ENCODE measurements around the gene CASP9.
"Not testable (repeated sequence)": the region's sequence is repeated elsewhere in the genome, so short reads cannot be mapped to it uniquely, and the experiment has no call there.

Gene CASP9

GRCh38 chr1:15466955-15467625 lies 56.9 kb downstream of the CASP9 start:
- DNase-seq, result not testable (repeated sequence)

DNA sequence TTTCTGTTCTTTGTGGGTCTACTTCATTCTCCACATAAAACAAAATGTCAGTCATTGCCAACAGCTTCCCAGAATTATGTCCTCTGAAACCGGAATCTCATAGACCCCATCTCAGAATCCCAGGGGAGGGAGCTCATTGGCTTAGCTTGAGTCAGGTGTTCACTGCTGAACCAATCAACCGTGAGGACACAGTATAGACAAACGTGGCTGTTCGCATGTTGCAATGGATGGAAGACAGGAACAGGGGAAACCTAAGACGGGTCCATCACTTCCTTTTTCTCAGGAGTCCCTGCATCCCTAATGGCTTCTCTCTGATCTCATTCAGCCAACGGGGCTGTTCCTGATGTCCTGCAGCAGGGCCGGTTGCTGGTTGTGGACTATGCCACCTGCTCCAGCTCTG lies 58.3 kb downstream of the CASP9 start:
- DNase-seq, result no peak

DNA sequence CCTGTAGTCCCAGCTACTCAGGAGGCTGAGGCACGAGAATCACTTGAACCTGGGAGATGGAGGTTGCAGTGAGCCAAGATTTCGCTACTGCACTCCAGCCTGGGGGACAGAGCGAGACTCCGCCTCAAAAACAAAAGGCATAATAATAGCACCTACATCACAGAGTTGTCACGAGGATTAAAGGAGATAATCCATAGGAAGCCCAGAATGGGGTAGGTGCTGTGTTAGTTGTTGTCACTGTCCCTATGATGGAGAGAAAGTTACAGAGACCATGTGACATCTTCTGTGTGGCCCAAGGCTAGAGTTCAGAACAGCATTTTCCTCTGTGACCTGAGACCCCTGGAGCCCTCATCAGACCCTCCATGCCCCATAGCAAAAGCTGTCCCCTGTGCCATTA lies 60.1 kb downstream of the CASP9 start:
- DNase-seq, result not testable (repeated sequence)

GRCh38 chr1:15463064-15463800 lies 60.8 kb downstream of the CASP9 start:
- DNase-seq, result not testable (repeated sequence)

DNA sequence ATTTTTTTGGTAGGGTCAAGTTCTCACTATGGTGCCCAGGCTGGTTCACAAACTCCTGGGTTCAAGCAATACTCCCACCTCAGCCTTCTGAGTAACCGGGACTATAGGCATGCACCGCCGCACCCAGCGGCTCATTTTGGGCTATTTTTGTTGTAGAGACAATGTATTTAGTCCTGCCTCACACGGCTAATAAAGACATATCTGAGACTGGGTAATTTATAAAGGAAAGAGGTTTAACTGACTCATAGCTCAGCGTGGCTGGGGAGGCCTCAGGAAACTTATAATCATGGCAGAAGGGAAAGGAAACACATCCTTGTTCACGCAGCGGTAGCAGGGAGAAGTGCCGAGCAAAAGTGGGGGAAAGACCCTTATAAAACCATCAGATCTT lies 63.3 kb downstream of the CASP9 start:
- DNase-seq, result no peak

DNA sequence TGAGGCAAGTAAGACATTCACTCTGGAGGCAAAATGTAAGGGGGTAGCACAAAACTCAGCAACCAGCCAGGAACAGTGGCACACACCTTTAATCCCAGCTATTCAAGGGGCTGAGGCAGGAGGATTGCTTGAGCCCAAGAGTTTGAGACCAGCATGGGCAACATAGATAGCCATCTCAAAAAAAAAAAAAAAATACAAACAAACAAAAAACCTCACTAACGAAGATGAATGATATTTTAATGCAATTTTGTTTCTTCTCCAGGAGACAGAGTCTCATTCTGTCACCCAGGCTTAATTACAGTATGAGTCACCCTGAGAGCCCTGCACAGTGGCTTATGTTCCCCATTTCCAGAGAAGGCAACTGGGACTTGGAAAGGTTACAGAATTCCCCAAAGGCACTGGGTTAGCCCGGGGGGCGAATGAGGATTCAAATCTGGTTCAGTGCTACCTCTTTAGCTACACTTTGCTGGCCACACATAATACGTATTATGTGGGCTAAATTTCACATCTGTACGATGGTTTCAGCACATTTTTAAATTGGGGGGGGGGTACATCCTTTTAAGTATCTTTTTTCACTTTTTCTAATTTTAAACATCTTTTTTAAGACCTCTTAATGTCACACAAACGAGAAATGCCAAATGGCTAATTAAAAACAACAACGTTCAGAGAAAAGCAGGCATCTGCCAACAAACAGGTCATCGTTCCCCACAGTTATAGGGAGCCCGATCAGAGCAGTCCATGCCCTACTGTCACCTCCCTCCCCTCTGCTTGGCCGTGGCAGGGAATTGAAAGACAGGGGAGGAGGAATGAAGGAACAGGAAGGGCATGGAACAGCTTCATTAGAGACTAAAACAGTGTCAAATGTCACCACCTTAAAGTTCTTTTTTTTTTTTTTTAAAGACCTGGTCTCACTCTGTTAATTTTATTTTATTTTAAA lies 64.0 kb downstream of the CASP9 start:
- no peak for DNase-seq

DNA sequence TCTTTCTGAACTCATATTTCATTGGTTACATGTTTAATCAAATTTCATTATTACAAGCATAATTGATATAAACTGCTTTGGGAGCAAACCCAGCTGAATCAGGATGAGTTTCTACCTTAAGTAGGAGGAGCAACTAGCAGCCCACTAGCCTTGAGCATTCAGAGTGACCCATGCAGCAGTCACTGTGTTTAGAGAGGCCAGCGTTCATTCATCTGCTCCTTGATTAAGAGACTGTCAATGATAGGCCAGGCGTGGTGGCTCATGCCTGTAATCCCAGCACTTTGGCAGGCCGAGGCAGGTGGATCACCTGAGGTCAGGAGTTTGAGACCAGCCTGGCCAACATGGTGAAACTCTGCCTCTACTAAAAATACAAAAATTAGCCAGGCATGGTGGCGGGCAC lies 65.6 kb downstream of the CASP9 start:
- DNase-seq, result not testable (repeated sequence)

GRCh38 chr1:15457585-15457984 lies 66.4 kb downstream of the CASP9 start:
- no peak for DNase-seq

DNA sequence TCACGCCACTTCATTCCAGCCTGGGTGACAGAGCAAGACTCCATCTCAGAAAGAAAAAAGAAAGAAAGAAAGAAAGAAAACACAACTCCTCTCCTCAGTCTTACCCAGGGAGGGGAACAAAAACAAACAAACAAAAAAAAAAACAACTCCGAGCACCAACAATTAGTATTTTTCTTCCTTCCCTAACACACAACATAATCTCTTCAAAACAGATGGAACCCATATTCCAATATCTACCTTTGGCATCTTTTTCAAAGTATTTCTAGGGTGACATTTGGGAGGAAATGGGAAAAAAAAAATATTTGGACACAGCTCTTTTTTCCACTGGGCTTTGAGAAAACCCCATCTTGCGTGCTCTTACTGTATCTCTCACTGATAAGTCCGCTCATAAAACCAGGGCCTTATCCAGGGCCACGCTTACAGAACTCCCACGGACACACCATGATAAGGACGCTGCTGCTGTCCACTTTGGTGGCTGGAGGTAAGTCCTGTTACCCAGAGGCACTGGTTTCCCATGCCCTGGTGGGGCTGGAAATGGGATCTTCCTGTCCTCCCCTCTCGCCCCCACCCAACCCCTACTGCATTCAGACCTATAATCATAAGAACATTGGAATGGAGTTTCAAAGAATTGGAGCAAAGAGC lies 67.6 kb downstream of the CASP9 start, which contains the start of gene CELA2A:
TSS of gene CELA2A (plus strand) at position 420 of the 642 bp plus-strand sequence. CDS start at position 442, 22 bp downstream.
- no peak for DNase-seq

DNA sequence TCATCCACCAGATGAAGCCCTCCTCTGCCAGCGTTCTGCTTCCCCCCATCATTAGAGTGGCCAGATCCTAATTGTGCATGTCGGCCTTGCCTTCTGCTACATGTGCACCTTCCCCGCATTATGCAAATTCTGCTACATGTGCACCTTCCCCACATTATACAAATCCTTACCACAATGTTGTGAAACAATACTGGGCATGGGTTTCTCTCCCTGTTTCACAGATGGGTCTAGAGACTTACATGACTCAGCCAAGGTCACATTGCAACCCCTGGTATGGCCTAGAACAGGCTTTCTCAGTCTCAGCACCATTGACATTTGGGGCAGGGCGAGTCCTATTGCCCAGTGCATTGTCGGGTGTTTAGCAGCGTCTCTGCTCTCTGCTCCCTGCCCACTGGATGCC lies 68.5 kb downstream of the CASP9 start:
- DNase-seq, result no peak

DNA sequence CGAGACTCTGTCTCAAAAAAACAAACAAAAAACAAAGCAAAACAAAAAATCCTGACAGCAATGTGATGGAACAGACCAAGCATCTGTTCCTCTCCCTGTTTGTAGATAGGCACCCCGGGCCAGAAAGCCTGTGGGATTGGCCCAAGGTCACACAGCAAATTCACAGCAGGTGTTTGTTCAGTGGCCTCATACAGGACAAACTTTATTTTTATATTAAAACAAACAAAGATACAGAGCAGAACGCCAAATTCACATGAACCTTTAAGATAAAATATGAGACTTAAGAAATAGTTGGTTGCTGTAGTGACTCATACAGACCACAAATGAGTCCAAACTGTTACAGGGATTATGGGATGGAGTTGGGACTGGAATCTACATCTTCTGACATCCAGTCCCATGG lies 69.8 kb downstream of the CASP9 start:
- no peak for DNase-seq

DNA sequence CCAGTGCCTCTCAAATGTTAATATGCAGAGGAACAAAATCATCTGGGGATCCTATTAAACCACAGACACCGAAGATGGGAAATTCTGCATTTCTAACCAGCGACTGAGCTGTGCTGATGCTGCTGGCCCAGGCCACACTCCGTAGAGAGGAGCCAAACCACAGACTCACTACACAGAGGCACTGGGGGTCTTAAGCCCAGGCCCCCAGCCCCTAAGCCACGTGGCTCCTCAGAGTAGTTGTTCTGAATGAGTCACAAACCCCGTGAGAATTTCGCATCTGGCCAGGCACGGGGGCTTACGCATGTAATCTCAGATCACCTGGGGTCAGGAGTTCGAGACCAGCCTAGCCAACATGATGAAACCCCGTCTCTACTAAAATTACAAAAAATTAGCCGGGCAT lies 70.3 kb downstream of the CASP9 start:
- no peak for DNase-seq

DNA sequence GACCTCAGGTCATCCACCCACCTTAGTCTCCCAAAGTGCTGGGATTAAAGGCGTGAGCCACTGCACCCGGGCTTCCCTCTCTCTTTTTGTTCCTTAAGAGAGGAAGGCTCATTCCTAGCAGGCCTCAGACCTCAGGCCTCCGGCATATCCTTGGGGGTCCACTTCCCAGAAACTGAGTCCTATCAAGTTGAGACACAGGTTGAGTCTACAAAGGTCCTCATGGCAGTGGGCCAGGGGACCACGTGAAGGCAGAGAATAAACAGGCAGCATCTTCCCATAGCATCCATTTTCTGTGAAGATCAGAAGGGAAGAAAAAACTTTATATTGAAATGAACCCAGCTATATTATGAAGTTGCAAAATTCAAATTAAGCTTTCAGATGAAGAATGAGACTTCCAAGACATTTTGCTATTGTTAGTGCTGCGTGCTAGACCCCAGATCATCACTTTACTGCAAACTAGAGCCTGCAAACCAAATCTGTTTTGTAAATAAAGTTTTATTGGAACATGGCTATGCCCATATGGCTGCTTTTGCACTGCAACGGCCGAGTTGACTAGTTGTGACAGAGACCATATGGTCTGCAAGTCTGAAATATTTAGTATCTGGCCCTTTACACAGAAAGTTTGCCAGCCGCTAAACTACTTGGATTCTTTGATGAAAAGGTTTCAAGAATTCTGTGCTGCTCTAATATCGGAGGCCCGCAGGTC lies 71.0 kb downstream of the CASP9 start:
- no peak for DNase-seq

DNA sequence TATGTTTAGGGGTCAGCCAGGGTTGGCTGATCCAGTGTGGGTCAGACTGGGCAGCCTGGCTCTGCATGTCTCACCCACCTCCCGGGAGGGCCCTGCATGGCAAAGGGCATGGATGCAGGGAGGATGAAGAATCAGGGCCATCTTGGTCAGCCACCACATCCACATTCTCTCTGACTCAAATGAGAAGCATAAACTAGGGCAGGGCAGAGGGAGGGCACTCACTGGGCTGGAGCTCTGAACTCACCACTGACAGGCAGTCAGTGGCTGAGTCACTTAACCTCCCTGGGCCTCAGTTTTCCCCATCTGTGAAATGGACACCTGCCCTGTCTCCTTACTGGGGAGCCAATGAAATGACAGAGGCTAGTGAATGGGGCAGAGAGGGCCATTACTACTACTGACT lies 71.8 kb downstream of the CASP9 start:
- no peak for DNase-seq

DNA sequence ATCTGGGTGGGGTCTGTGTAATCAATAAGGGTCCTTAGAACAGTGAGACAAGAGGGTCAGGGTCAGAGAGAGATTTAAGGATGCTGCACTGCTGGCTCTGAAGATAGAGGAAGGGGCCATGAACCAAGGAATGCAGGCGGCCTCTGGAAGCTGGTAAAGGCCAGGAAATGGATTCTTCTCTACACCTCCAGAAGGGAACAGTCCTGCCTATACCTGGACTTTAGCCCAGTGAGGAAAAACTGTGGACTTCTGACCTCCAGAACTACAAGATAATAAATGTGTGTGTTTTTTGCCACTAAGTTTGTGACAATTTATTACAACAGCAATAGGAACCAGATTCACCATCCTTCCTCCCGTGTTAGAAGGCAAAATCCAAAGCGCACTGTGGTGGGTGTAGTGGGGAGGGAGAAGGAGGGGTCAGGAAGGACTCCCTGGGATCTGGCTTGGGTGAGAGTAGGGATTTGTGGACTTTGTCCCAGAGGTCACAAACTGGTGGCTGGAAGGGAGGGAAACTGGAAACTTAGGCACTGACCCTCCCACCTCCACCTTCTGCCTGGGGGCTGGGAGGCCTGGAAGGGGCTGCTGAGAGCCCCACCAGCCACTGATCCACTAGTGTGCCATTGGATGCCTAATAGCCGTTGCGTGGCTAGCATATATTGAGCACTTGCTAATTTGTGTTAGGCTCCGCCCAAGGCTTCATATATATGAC lies 72.8 kb downstream of the CASP9 start:
- no peak for DNase-seq

DNA sequence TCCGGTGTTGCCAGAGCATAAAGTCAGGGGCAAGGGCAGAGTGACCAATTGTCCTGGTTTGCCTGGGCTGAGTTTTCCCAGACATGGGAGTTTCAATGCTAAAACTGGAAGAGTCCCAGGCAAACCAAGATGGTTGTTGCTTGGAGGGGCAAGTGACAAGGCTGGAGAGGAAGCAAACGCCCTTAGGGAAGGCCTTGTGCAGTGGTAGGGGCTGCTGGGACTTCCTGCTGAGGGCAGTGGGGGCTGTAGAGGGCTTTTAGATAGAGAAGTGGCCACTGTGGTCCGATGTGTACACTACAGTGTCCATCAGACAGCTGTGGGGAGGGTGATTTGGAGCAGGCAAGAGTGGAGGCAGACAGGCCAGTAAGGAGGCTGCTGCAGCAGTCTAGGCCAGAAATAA lies 74.4 kb downstream of the CASP9 start:
- no peak for DNase-seq

DNA sequence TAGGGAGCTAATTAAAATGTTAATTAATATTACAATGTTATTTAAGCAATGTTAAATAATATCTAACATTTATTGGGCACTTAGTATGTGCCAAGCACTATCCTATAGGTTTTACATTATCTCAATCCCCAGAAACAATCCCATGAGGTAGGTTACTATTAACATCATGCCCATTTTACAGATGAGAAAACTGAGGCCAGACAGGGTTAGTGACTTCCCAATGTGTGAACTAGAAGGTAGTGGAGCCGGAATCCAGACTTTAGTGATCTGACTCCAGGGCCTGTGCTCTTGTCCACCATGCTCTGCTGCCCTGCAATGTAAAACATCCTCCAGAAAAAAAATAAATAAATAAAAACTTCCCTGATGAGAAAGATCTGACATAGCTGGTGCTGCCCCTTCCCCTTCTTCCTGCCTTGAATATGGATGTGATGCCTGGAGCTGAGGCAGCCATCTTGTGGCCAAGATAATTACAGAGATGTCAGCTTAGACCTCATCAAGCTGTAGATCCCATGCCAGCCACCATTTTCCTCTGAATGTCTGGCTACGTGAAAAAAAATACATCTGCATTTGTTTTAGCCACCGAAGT lies 75.0 kb downstream of the CASP9 start:
- no peak for DNase-seq

- DNase-seq, result no peak
Measured at GRCh38 chr1:15446212-15446611, 77.8 kb downstream of the CASP9 start.

DNA sequence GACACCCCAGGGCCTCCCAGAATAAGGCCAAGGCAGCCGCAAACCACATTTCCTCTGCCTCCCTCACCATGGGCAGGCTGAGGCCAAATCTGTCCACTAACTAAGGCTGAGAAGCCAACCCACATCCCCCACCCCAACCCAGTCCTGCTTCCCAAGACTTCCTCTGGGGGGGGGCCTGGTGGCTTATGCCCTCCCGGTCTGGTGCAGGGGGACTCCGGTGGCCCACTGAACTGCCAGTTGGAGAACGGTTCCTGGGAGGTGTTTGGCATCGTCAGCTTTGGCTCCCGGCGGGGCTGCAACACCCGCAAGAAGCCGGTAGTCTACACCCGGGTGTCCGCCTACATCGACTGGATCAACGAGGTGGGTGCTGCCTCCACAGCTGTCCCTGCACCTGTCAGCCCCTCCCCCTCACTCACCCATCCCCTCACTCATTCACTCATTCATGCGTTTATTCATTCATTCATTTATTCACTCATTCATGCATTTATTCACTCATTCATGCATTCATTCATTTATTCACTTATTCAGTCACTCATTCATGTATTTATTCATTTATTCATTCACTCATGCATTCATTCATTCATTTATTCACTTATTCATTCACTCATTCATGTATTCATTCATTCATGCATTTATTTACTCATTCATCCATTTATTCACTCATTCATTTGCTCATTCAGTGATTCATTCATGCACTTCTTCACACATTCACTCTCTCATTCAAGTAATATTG lies 78.5 kb downstream of the CASP9 start:
- no peak for DNase-seq

Data from T-helper 9 cell (primary cell).